ENCODE measurements around the gene LSM4.

LSM4 gene

DNA sequence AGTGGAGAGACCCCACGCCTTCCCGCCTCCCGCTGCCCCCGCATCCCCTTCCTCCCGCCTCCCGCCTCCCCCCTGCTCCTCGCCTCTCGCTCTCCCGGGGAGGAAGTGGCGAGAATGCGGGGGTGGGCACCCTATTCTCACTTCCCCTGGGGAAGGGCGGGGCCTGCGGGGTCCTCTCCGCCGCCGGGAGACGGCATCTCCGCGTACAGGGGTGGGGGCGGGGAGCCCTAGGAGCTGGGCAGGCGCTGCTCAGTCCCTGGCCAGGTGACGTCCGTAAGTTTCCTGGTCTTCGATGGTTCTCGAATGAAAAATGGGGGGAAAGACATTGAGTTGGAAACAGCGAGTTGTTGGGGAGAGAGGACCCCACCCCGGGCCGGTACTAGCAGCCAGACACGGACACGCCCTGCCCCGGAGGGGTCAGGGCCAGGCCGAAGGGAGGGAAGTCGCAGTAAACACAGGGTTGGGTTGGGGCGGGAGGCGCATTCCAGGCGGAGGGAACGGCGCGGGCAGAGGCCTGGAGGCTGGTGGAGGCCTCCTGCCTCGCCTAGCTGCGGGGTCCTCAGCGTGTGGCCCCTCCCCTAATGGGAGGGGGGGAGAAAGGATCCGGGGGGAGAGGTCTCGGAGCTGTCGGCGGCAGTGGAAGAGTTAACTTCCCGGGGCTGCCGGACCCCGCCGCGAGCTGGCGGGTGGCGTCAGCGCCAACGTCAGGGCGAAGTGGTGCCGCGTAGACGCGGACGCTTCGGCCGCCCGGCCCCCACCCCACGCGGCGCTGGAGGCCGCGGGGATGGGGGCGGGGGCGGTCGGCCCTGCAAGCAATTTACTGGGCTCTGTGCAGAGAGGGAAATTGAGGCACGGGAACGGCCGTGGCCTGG, 31.1 kb downstream of the LSM4 start:
- DNase-seq: peak; percentile 91

DNA sequence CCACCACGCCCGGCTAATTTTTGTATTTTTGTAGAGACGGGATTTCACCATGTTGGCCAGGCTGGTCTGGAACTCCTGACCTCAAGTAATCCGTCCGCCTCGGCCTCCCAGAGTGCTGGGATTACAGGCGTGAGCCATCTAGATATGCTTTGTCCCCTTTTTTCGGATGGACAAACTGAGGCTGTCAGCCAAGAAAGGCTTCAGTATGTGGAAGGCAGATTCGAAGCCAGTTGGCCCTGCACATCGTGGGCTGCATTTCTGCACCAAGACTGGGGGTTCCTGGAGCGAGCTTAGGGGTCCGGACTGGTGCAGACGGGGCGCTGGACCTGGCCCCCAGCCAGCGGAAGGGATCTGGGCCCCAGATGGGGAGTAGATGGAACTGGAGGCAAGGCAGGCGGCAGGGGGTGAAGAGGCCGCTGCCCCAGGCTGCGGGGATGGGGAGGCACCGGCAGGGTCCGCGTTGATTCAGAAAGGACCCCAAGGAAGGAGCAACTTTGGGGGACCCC, 31.8 kb downstream of the LSM4 start:
- DNase-seq: no peak

GRCh38 chr19:18290302-18291018, 32.4 kb downstream of the LSM4 start:
- DNase-seq: no peak

GRCh38 chr19:18289471-18290301, 33.2 kb downstream of the LSM4 start:
- peak; percentile 22 for DNase-seq

- DNase-seq: peak; percentile 75
Observed at GRCh38 chr19:18287836-18288772, 34.8 kb downstream of the LSM4 start.

- DNase-seq: peak; percentile 35
Observed at GRCh38 chr19:18286973-18287635, 35.8 kb downstream of the LSM4 start.

- DNase-seq: no peak
Observed at GRCh38 chr19:18284712-18285360, 38.0 kb downstream of the LSM4 start.

GRCh38 chr19:18283338-18283737, 39.5 kb downstream of the LSM4 start:
- no peak for DNase-seq

DNA sequence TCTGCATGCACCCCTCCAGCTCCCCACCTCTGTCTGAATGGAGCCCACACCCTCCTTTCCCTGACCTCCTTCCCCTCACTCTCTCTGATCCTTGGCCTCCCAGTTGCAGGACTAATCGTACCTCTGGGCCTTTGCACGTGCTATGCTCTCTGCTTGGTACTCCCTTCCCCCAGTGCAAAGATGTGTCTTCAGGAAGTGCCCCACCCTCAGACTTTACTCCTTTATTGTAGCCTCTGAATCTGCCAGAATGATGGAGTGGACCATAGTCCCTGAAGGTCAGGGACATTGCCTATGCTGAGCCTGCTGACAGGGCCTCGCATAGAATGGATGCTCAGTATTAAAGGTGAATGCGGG, 40.1 kb downstream of the LSM4 start:
- DNase-seq: no peak

DNA sequence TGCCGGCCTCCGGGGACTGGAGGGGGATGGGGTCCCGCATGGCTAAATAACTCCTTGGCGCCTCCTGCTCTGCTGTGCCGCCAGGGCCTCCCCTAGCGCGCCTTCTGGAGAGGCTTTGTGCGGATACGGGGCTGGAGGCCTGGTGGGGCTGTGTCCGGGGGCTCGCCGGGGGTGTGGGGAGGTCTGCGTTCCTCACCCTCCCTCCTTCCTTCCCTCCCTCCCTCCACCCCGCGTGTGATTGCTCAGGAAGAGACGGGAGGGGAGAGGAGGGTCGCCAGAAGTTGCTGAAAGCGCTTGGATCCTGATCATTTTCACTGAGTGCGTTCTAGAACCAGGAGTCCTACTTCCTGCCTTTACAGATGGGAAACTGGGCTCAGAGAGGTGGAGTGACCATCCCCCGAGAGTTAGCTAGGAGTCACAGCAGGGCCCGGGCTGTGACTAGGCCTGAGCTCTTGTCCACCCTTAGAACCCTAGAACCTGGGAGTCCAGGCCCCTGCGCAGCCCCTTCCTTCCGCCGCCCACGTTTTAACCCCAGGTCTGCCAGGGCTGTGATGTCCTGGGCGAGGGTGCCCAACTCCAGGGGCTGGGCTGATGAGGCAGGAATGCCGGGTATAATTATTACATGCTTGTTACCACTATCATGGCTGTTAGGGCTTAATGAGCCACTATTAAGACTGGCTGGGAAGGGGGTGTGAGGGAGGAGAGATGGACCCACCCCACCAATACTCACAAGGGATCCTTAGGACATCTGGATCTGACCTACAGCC, 40.7 kb downstream of the LSM4 start:
- peak; percentile 95 for DNase-seq

GRCh38 chr19:18281082-18282020, 41.5 kb downstream of the LSM4 start, which contains the start of gene JUND:
Gene JUND (minus strand): TSS chr19:18281622. CDS start chr19:18281484, 138 bp downstream.
- peak; percentile 99 for DNase-seq

GRCh38 chr19:18280247-18281081, 42.4 kb downstream of the LSM4 start:
- DNase-seq: peak; percentile 93

- peak; percentile 98 for DNase-seq
Observed at GRCh38 chr19:18279516-18280246, 43.2 kb downstream of the LSM4 start.

DNA sequence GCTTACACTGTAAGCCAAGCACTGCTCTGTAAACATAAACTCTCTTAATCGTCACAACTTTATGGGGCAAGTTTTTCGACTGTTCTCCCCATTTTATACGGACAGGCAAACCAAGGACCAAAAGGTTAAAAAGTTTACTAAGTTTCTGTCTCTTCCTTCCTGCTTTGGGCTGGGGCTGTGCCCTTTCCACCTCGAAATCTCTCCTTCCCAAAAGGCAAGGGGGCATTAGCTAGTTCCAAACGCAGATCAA, 43.7 kb downstream of the LSM4 start:
- no peak for DNase-seq

- DNase-seq: peak; percentile 77
Observed at GRCh38 chr19:18278521-18279265, 44.2 kb downstream of the LSM4 start.

DNA sequence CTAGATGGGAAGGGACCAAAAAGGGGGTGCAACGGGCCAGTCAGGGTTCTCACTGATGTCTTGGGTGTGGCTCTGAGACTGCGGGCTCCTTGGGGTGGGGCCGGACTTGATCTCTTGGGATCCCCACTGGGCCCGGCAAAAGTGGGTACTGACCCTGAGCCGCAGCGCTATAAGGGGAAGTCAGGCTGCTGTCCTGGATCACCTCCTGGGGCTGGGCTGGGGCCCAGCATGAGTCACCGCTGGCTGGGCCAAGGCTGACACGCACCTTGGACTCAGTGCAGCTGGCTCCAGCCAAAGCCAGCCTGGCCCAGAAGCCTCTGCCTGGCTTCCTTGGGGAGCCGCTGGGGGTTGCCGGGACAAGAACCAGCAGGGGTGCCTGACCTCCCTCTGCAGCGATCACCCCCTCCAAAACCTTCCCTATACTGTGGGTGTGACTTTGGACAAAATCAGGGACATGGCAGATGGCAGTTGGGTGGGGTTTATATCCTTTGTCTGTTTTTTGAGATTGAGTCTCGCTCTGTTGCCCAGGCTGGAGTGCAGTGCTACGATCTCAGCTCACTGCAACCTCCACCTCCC, 48.0 kb downstream of the LSM4 start:
- no peak for DNase-seq

Data from eye (tissue), 1 donor.